CD14-positive monocyte (primary cell): Measurements from ENCODE around the gene FCRLA. TPM values are rescaled to one million over a fixed set of nuclear protein-coding genes. Genes with fewer than 3 reads are reported as not detected.
A peak's percentile ranks its signal among the peaks of the same experiment; 100 is the strongest.

Experiments used
- DNase-seq, 3 donors: peaks; one replicate each; pipeline ENCODE4 v3.0.0-alpha.2; 2011 to 2022
- H2AFZ ChIP-seq: 2 replicates; pipeline ENCODE4 v1.6.0; 2012; ENCODE audit warnings: mild to moderate bottlenecking, low read depth, low read length, inconsistent platforms; ENCODE audit not compliant: insufficient read depth, poor library complexity, severe bottlenecking
- H3K27ac ChIP-seq, 2 donors: 1 replicate in 1 of 2; 2 replicates in 1 of 2; pipeline ENCODE4 v1.5.1; 2012 to 2013; ENCODE audit warnings: low read length in 2 of 2, control low read depth in 1 of 2, inconsistent platforms in 1 of 2, low read depth in 1 of 2, mild to moderate bottlenecking in 1 of 2
- H3K27me3 ChIP-seq, 2 donors: one replicate each; pipeline versions ENCODE4 v1.6.0 to v1.6.1; 2011 to 2013; ENCODE audit warnings: low read length in 2 of 2; ENCODE audit not compliant: control insufficient read depth in 2 of 2, insufficient read depth in 2 of 2
- H3K36me3 ChIP-seq, 2 donors: replicated peaks in 1 of 2; 1 replicate in 1 of 2; 2 replicates in 1 of 2; pipeline versions ENCODE4 v1.5.1 to v1.6.1; 2012 to 2013; ENCODE audit warnings: low read length in 2 of 2, control low read depth in 1 of 2, inconsistent platforms in 1 of 2, mild to moderate bottlenecking in 1 of 2; ENCODE audit not compliant: insufficient read depth in 2 of 2, control insufficient read depth in 1 of 2
- H3K4me1 ChIP-seq, 2 donors: 1 replicate in 1 of 2; 2 replicates in 1 of 2; pipeline versions ENCODE4 v1.5.1 to v1.6.1; 2012 to 2013; ENCODE audit warnings: low read length in 2 of 2, control low read depth in 1 of 2, inconsistent platforms in 1 of 2, mild to moderate bottlenecking in 1 of 2, moderate library complexity in 1 of 2; ENCODE audit not compliant: insufficient read depth in 2 of 2, control insufficient read depth in 1 of 2
- H3K4me2 ChIP-seq: replicated peaks from 2 replicates; pipeline ENCODE3; 2012; ENCODE audit warnings: low read length, moderate library complexity, mild to moderate bottlenecking; ENCODE audit not compliant: poor library complexity, severe bottlenecking; ENCODE audit errors: extremely low read depth
- H3K4me3 ChIP-seq, 3 experiments: fragments of 200-600 bp in 1 of 3; sonication (generic) in 1 of 3; replicated peaks in 1 of 3; 1 replicate in 2 of 3; 2 replicates in 1 of 3; pipeline ENCODE4 v1.5.1; 2011 to 2013; ENCODE audit warnings: low read length in 3 of 3, mild to moderate bottlenecking in 3 of 3, control low read depth in 2 of 3, low read depth in 2 of 3, inconsistent platforms in 1 of 3, moderate library complexity in 1 of 3
- H3K79me2 ChIP-seq: 2 replicates; pipeline ENCODE4 v1.6.0; 2012; ENCODE audit warnings: mild to moderate bottlenecking, control low read depth, inconsistent platforms, low read length, moderate library complexity; ENCODE audit not compliant: insufficient read depth
- H3K9ac ChIP-seq: 2 replicates; pipeline ENCODE4 v1.6.0; 2017; ENCODE audit warnings: low read length, mild to moderate bottlenecking; ENCODE audit not compliant: insufficient read depth, poor library complexity, severe bottlenecking
- H3K9me3 ChIP-seq, 2 donors: replicated peaks in 1 of 2; 1 replicate in 1 of 2; 2 replicates in 1 of 2; pipeline versions ENCODE4 v1.5.1 to v1.6.1; 2012 to 2013; ENCODE audit warnings: low read length in 2 of 2, control low read depth in 1 of 2; ENCODE audit not compliant: control insufficient read depth in 1 of 2, insufficient read depth in 1 of 2
- H4K20me1 ChIP-seq: 2 replicates; pipeline ENCODE4 v1.6.0; 2012; ENCODE audit warnings: mild to moderate bottlenecking, low read length, control low read depth, moderate library complexity; ENCODE audit not compliant: insufficient read depth
- H3K27ac Mint-ChIP-seq, 7 donors: one replicate each; pipeline ENCODE4 v1.8.0; 2020; ENCODE audit warnings: mild to moderate bottlenecking in 7 of 7, mixed read lengths in 7 of 7, moderate library complexity in 6 of 7, inconsistent platforms in 2 of 7
- H3K27me3 Mint-ChIP-seq, 3 donors: one replicate each; pipeline ENCODE4 v1.8.0; 2021 to 2022; ENCODE audit warnings: low read depth in 3 of 3, mild to moderate bottlenecking in 3 of 3, mixed read lengths in 3 of 3, moderate library complexity in 3 of 3, inconsistent platforms in 1 of 3
- H3K36me3 Mint-ChIP-seq, 2 donors: one replicate each; pipeline ENCODE4 v1.8.0; 2020; ENCODE audit warnings: mixed read lengths in 2 of 2, inconsistent platforms in 1 of 2, mild to moderate bottlenecking in 1 of 2
- H3K4me1 Mint-ChIP-seq: one replicate; pipeline ENCODE4 v1.8.0; 2020; ENCODE audit warnings: mild to moderate bottlenecking, mixed read lengths
- H3K4me3 Mint-ChIP-seq, 2 donors: one replicate each; pipeline ENCODE4 v1.8.0; 2020; ENCODE audit warnings: mild to moderate bottlenecking in 2 of 2, mixed read lengths in 2 of 2, moderate library complexity in 1 of 2
- H3K9me3 Mint-ChIP-seq, 7 donors: one replicate each; pipeline ENCODE4 v1.8.0; 2020 to 2022; ENCODE audit warnings: mixed read lengths in 7 of 7, mild to moderate bottlenecking in 6 of 7, moderate library complexity in 6 of 7, inconsistent platforms in 2 of 7
- WGBS: methylation state at CpG from one replicate; pipeline ENCODE4 v1.1.5; 2013; ENCODE audit warnings: missing lambda C conversion rate; ENCODE audit not compliant: insufficient coverage; 5-methylcytosine and 5-hydroxymethylcytosine counted together
- intact Hi-C, 2 donors: fragments of 100-400 bp; cut with micrococcal nuclease; formaldehyde crosslinking; loops; one replicate each; pipeline versions ENCODE4 v1.15.0 to v1.15.1; 2023
- polyA plus RNA-seq, 3 donors: library from polyadenylated mRNA; depleted of rRNA in 1 of 3; unstranded in 2 of 3; stranded (reverse) in 1 of 3; fragments of 300-500 nt in 2 of 3; fragments of >200 nt in 1 of 3; fragmentation: Illumina TruSeq in 2 of 3; gene quantifications; 1 replicate in 2 of 3; 2 replicates in 1 of 3; pipeline ENCODE4 v1.2.3, GENCODE V29; 2012 to 2021
- TF ChIP-seq, protein P1 (sequence below): fragments of 200-600 bp; IDR thresholded peaks from one replicate; pipeline ENCODE4 v1.8.0; 2022; ENCODE audit warnings: antibody characterized with exemption, mild to moderate bottlenecking

The FCRLA gene
- polyA plus RNA-seq, 3 donors, result 0.28 to 0.51 (median 0.39) TPM

DNA sequence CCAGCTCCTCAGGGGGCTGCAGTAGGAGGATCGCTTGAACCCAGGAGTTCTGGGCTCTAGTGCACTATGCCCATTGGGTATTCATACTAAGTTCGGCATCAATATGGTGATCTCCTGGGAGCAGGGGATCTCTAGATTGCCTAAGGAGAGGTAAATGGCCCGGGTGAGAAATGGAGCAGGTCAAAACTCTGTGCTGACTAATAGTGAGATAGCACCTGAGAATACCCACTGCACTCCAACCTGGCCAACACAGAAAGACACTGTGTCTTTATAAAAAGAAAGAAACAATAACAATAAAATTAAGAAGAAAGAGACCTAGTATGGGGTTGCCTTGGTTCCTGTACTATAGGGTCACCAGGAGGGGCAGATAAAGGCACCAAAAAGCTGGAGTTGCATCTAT, 28.8 kb downstream of the FCRLA start:
- H3K9me3 ChIP-seq, result no peaks in the 10 kb centered on the region
- H3K4me1 Mint-ChIP-seq, result peaks cover 33% of the 10 kb centered on the region
- peaks cover 26 to 33% of the 10 kb centered on the region in 2 donors for H3K4me1 ChIP-seq
- H3K4me3 ChIP-seq, result no peak overlapping the region
- DNase-seq, result no peak
- no peaks in the 10 kb centered on the region for H3K79me2 ChIP-seq
- WGBS, result 100% methylated on average over 1 of the region's 3 CpGs
- H3K27ac ChIP-seq, result no peak overlapping the region
- TF ChIP-seq, protein P1, sequence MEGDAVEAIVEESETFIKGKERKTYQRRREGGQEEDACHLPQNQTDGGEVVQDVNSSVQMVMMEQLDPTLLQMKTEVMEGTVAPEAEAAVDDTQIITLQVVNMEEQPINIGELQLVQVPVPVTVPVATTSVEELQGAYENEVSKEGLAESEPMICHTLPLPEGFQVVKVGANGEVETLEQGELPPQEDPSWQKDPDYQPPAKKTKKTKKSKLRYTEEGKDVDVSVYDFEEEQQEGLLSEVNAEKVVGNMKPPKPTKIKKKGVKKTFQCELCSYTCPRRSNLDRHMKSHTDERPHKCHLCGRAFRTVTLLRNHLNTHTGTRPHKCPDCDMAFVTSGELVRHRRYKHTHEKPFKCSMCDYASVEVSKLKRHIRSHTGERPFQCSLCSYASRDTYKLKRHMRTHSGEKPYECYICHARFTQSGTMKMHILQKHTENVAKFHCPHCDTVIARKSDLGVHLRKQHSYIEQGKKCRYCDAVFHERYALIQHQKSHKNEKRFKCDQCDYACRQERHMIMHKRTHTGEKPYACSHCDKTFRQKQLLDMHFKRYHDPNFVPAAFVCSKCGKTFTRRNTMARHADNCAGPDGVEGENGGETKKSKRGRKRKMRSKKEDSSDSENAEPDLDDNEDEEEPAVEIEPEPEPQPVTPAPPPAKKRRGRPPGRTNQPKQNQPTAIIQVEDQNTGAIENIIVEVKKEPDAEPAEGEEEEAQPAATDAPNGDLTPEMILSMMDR, result no peak
- H3K36me3 ChIP-seq, result no peaks in the 10 kb centered on the region
- H3K9me3 Mint-ChIP-seq, result peaks cover 0 to 3% (median 0%) of the 10 kb centered on the region in 7 donors
- H4K20me1 ChIP-seq, result no peaks in the 10 kb centered on the region
- intact Hi-C loops, result loop anchor here in 1 of 2 donors (2.0 kb wide), 1 partner anchor 13 kb away; no protein-coding TSS in a partner anchor
- no peak overlapping the region for H3K4me2 ChIP-seq
- H3K27ac Mint-ChIP-seq, result no peak overlapping the region
- peaks cover 59 to 67% of the 10 kb centered on the region in 2 donors for H3K27me3 ChIP-seq
- no peak overlapping the region for H3K9ac ChIP-seq
- no peak overlapping the region for H2AFZ ChIP-seq
- no peaks in the 10 kb centered on the region for H3K36me3 Mint-ChIP-seq
- peak overlapping the region in 1 of 2 donors; percentile 54 for H3K4me3 Mint-ChIP-seq
- H3K27me3 Mint-ChIP-seq, result peaks cover 35 to 72% (median 66%) of the 10 kb centered on the region in 3 donors

DNA sequence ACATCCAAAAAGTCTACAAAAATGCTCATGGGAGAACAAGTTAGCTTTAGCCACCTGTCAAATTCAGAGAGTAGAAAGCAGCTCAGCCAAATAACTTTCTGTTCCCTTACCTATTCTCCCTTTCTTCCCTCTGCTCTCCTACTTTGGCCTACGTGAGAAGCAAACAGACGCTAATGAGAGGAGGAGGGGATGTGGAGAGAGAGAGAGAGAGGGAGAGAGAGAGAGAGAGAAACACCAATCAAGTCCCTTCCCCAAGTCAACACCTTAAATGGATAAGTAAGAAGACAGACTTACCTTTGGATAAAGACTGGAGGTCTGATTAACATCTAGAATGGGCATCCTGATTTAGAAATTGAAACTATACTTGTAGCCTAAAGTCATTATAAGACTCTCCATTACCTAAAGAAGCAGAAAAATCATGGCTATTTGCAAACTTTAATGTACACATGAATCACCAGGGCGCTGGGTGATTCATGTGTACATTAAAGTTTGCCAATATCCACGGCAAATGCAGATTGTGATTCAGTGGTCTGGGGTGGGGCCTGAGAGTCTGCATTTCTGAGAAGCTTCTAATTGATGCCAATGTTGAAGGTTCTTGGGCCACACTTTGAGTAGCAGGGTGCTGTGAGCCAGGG, 29.4 kb downstream of the FCRLA start:
- peaks cover 39% of the 10 kb centered on the region for H3K4me1 Mint-ChIP-seq
- Histone ChIP-seq H3K4me2 (no peak overlapping the region), H3K4me1 (peaks cover 32 to 39% of the 10 kb centered on the region in 2 donors), H3K27ac (no peak overlapping the region), H3K27me3 (peaks cover 53 to 61% of the 10 kb centered on the region in 2 donors), H3K9ac (no peak overlapping the region), H3K79me2 (no peaks in the 10 kb centered on the region), H4K20me1 (no peaks in the 10 kb centered on the region), H3K4me3 (no peak overlapping the region), H3K36me3 (no peaks in the 10 kb centered on the region), H3K9me3 (no peaks in the 10 kb centered on the region), H2AFZ (no peak overlapping the region)
- peaks cover 29 to 66% (median 60%) of the 10 kb centered on the region in 3 donors for H3K27me3 Mint-ChIP-seq
- H3K27ac Mint-ChIP-seq, result no peak overlapping the region
- WGBS, result no CpG with 5 or more reads among the region's 4 CpGs
- H3K9me3 Mint-ChIP-seq, result peaks cover 0 to 2% (median 0%) of the 10 kb centered on the region in 7 donors
- intact Hi-C loops, result loop anchor here in 1 of 2 donors (2.0 kb wide), 1 partner anchor 14 kb away; no protein-coding TSS in a partner anchor
- peak in 2 of 3 donors; percentile 47 to 58 for DNase-seq
- H3K4me3 Mint-ChIP-seq, result peak overlapping the region in 1 of 2 donors; percentile 54
- no peaks in the 10 kb centered on the region for H3K36me3 Mint-ChIP-seq
- TF ChIP-seq, protein P1, result no peak
